NCI-H187 treated with DMSO at 0.1 percent for 48 hours (cell line): ENCODE results near the gene RHOBTB1.

Source experiments
- DNase-seq: peaks from one replicate; lab custom pipeline; 2025; lab: John Stamatoyannopoulos, UW

RHOBTB1 gene

DNA sequence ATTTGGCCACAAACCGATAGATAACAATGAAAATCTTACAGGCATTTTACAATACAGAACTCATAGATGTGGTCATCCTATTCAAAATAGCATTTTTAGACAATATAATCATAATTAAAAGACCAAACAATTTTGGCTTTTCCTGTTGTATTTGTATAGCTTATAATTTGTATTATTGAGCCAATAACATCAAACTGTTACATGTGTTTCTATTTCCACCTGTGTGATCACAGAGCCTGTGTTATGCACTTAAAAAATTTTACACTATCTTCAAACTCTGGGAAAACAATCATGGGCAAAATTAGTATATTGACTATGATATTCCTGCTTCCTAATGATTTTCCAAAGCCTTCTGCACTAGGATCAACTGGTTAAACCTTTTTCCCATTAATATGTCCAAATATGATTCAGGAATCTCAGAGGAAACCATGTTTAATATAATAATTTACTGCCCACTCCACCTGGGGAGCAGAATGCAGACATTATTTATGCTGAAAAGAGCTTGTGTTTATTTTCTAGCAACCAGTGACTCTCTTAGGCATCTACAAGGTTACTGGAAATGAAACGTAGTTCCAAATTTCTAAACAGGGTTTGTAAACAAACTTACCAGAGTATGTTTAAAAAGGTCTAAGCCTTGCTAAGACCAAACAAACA is 1.7 kb downstream of the RHOBTB1 start:
- no peak for DNase-seq

DNA sequence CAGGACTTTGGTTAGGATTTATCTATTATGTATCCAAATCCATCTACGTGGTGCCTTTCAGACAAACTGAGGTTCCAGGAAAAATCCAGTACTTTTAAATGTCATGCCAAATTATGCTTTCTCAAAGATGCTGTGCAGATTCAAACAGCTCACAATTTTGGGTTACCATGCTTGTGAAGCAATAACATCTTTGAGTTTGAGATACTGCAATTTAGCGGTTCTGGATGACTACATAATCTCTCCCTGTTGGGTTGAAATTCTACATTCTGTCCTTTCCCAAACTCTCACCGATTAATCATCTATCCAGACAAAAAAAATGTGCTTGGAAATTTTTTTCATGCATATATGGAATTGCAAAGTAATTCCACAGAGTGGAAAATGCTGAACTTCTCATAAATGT is 3.5 kb downstream of the RHOBTB1 start:
- DNase-seq = no peak

DNA sequence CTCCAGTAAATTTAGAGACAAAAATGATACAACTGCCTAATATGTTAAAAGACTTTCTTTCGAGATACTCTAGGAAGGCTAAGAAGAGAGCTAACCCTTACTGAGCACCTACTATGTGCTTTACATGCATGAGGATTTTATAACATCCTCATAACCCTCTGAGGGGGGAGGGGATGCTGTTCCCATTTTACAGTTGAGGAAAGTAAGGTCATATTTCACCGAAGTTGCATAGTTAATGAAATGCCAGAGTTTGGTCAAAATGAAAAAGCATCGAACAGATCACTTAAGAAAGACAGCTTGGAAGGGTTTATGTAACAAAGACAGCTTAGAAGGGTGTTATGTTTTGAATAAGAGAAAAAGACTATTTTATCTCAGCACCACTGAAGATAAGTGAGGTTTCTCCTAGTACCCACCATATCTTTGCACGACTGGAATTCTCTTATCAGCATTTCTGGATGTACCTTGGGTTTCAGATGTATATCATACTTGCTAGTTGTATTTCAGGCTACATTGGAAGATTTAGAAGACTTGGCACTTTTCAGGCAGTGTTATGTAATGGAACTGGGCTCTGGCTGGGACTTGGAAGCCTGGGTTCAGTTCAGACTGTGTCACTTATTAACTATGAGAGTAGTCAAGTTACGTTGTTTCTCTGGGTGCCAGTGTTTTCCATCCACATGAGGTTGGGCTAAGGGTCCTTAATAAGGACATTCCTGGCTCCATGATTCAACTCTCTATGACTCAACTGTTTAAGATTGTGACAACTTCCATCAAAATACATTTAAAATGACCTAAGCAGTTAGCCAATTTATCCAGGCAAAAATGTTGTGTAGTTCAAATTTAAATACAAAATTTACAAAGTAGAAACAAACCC is 6.0 kb downstream of the RHOBTB1 start:
- no peak for DNase-seq

DNA sequence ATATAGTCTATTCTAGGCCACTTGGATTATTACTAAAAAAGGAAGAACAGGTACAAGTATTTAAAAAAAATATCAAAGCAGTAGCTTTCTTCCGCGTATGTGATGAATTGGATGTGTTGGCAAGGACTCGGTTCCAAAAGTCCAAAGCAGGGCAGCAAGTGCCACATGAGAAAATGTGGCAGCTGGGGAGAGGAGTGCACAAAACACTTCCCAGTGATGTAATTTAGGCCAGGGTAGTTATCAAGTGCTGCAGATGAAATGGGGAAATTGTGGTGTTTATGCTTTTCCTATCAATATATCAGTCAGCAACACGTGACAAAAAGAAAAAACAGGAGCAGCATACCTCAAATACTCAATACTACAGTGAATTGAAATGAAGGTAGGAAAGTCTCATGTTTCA is 7.0 kb downstream of the RHOBTB1 start:
- DNase-seq = no peak

DNA sequence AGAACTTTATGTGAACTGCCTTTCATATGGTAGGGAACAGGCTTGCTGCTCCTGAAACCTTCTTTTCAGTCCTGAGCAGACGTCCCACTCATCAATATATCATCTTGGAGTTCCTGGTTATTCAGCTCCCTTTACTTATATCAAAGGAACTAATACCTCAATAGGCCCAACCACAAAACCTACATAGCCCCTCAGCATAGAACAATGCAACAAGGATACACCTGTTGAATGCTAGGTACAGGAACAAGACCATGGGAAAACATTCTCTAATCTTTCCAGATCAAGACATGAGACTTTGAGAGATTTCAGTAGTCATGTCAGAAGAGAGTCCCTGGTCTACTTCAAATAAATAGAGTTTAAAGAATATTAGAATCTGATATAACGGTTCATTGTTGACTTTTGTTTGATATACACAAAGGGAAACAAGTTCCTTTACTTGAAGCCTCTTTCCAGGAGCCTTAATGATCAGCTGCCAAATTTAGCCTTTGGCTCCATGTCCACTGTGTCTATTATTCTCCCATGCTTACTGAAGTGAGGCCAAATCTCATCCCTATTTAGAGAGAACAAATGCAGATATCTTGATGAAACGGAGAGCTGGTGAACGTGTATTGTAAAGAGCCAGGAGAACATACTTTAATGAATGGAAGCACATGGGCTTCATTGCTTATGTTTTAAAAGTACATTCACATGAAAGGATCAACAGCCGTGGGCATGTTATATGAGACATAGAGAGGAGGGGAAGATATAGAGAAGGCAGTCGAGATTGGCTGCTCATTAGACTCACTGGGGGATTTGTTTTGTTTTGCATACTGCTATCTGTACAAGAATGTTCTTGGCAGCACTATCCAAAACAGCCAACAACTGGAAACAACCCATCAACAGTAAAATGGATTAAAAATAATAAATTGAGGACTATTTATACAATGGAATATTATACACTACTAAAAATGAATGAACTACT is 9.5 kb downstream of the RHOBTB1 start:
- DNase-seq = no peak

DNA sequence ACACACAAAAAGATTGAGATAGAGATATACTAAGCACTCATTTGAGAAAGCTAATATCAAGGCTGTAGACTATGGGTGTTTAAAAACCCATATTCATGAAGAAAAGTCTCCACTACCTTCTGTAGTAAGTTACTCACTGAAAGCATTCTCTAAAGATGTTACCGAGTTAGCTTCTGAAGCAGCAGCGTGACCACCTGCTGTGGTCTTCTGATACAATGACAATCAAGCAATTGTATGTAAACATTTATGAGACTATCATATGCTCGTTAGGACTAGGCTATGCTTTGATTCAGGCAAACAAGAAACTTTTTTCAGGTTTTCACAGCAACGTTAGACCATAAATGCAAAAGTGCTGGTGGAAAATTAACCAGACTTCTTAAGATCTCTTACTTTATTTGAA is 11.2 kb downstream of the RHOBTB1 start:
- DNase-seq = no peak

DNA sequence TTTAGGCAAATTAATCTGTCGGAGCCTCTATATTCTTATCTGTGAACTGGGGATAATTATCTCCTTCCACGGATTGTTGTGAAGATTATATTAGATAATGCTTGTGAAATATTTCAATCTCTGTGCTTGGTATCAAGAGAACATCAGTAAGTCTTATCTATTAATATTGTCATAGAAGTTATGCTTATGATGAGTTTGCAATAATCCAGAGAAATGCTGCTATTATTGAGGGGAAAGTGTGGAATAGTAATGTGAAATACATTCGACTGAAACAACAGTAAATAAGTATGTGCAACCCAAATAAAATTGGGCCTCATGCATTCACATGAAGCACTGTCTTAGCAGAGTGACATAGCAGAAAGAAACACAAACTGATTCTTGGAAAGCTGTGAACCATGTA is 13.7 kb downstream of the RHOBTB1 start:
- no peak for DNase-seq

DNA sequence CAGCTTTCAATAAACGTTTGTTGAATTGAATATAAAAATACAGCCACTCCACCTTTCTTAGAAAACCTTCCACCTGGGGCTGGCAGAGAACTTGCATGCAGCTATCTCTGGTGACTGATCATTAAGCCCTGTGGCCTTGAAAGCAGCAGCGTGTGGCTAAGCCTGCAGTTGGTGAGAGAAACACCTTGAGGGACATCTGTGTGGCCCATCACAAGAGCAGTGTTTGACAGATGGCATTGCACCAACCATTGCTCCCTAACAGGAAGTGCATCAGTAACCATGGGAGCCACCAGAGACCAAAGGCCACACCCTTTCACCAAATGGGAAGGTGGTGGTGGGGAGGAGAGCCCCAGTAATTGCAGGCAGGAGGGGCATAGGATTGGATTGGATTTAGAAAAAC is 22.4 kb downstream of the RHOBTB1 start:
- DNase-seq = no peak

DNA sequence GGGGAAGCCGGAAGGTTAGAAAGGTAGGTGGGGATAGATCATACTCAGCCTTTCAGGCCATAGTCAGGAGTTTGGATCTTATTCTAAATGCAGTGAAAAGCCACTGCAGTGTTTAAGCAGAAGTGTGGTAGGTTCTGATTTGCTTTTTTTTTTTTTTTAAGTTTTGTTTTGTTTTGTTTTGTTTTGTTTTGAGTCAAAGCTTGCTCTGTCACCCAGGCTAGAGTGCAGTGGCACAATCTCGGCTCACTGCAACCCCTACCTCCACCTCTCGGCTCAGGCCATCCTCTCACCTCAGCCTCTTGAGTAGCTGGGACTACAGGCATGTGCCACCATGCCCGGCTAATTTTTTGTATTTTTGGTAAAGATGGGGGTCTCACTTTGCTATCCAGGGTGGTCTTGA is 23.5 kb downstream of the RHOBTB1 start:
- DNase-seq = no peak

DNA sequence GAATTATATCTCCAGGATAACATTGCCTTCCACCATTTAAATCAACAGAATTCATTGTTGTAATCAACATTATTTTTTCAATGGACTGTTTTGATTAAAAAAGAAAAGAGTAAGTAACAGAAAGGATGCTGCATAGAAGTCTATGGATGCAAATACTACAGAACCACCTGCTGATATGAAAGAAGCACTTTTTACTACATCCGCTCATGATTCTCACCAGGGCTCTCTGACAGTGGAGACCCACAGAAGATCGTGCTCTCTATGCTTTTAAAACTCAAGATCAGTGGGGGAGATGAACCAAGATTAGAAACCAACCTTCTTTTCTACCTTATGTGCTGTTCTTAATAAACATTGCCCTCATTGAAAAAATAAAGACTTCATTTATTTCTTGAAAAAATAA is 24.4 kb downstream of the RHOBTB1 start:
- no peak for DNase-seq

DNA sequence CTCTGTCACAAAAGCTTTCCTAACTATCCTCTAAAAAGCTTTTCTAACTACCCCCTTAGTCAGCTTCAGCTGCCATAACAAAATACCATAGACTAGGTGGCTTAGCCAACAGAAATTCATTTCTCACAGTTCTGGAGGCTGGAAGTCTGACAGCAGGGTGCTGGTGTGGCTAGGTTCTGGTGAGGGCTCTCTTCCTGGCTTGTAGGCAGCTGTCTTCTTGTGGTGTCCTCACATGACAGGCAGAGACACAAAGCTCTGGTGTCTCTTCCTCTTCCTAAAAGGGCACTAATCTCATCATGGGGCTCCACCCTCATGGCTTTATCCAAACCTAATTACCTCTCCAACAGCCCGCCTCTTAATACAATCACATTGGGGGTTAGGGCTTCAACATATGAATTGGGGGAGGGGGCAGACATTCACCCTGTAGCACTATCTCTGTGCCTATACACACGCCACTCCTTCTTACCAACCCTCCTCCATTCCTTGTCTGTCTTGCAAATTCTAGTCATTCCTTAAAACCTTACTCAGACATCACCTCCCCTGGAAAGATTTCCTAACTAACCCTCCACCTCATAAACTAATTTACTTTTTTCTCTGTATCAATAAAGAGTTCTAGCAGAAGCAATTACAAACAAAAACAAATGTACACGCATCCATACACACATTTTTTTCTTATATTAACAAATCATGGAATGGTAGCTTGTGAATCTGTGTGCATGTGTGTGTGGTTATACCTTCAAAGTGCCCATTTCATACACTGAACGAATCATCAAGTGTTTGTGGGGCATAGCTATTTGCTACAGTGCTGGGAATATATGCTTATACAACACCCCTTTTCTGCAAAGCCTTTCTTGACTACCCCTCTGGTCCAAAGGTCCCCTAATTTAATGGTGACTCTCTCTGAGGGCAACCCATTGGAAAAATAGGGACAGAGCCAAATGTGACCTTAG is 26.4 kb downstream of the RHOBTB1 start:
- no peak for DNase-seq

DNA sequence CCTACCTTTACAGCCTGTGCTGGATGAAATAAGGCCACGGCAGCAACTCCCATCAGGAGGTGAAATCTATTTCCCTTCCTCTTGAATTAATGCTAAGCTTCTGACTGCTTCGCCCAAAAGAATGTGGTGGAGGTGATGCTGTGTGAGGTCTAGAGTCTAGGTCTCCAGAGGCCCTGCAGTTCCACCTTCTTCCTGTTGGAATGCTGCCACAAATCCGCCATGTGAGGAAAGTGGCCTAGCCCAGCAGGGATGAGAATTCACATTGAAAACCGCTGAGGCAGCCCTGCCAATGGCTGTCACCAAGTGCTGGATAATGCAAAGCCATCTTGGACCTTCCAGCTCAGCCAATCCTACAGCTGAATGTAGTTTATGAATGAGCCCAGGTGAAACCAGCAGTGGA is 28.0 kb downstream of the RHOBTB1 start:
- no peak for DNase-seq

DNA sequence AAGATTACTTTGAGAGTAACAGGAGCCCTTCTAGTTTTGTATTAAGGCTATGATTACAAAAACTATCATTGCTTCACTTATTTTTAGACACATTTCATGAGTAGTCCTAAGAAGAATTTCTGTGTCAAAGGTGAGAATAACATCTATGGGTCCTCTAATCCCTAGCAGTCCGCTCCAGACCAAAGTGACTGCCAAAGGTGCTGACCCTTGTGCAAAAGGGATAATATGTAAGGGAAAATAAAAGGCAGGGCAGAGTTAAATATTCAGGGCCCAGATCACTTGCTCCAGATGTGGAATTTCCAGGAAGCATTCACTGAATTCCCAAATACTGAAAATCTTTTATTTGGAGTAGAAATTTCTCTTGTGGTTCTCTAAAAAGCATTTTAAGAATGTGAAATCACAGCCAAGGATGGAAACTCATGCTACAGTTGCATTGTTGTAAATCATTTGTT is 29.3 kb downstream of the RHOBTB1 start:
- no peak for DNase-seq

DNA sequence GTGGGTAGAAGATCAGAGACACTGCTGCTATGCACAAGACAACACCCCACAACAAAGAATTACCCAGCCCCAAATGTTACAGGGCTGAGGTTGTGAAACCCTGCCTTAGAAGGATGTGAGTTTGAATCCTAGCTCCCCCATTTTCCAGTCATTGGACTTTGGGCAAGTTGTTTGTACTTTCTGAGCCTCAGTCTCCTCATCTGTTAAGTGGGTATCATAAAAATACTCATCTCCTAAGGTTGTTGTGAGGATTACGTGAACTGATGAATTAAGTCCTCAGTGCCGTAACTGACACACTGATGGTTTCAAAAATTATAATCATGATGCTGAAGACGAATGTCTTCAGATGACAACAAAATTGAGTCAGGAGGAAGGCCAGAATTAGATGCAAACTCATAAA is 30.3 kb downstream of the RHOBTB1 start:
- no peak for DNase-seq

DNA sequence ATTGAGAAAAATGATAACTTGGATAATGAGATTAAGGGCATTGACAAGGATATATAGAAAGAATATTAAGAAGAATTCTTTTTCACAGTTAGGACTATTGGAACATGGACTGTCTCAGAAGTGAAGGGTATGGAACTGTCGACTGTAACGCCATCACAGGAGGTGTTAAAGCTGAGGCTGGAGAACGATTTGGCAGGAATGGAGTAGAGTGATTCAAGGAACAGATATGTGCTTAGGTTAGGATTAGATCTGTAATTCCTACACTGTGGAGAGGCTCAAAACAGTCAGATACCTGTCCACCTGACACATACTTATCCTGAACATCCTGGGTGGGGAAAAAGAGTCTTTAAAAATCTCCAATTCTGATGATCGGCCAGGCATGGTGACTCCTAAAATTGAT is 30.9 kb downstream of the RHOBTB1 start:
- DNase-seq = no peak

DNA sequence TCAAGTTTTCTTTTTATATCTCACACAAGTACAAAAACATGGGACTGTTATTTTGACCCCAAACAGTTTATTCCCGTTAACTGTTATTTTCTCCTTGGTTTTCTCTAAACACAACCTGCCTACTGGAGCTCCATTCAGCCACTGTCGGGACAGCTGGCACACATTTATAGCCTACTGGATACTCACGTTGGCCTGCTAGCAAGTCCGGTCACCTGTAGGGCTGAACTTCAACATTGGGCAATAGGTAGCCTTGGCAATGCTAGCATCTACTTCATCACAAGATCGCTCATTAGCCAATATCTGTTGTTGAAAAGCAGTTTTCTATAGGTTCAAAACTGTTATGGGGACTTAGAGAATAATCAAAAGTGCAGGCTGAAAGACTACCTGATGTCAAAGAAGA is 32.3 kb downstream of the RHOBTB1 start:
- DNase-seq = no peak

DNA sequence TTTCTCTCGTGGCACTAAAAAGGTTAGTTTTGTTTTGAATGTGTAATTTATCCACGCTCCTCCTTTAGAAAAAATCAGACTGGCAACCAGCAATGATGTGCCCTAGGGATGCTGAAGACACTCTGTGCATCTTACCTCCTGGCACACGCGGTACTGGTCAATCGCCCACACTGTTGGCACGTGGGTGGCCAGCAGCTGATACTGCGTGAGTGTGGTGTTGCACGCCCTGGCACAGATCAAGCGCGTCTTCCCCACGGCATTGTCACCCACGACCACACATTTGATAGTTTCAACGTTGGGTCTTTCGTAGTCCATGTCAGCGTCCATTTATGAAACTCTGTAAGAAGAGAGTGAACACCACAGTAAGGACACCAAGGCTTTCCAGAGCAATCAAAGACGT is 32.8 kb downstream of the RHOBTB1 start:
- no peak for DNase-seq

DNA sequence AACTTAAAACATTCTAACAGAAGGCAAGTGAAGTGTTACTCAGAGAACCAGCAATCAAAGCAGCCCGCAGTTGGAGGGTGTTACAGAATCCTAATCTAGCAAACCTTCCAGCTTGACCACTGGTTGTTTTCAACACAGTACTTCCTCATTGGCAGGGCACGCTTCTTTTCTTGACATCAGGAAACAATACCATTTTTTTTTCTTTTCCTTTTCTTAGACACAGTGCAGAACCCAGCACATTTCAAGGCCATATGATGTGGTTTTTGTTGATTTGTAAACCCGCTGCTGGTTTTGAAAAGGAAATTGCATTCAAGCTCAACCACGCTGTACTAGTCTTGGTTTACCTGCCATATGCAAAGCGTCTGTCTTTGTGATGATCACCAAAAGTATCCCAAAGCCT is 33.4 kb downstream of the RHOBTB1 start:
- DNase-seq = no peak

DNA sequence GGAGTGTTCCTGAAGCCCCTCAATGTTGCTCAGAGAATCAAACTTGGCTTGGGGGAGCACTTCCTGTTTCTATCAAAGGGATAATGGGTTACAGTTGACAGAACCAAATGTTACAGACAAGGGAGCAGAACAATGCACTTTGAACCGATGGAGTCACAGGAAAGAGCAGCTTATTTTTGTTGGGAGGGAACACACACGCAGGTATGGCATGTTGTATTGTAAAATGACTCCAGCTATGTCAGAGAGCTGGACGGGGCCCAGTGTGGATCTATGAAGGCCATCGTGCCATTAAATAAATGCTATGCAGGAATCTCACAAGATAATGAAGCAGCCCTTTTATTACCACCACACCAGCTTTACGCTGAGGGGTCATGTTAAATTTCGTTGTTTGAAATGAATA is 35.1 kb downstream of the RHOBTB1 start:
- no peak for DNase-seq

DNA sequence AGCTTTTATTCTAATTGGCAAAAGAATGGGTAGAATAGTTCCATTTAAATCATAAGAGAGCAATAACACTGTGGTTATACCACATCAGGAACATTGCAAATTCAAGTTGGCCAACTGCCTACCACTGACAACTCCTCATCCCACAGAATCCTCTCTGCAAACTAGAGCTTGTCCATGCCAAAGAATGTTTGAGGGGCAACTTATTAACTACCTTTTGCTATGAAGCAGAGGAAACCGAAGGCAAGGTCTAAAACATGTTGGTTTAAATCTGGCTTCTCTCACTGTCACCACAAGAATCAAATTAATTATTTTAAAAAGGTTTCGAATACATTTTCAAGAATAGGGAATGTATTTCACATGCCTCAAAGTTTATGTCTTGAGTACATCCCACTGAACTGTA is 36.0 kb downstream of the RHOBTB1 start:
- no peak for DNase-seq

DNA sequence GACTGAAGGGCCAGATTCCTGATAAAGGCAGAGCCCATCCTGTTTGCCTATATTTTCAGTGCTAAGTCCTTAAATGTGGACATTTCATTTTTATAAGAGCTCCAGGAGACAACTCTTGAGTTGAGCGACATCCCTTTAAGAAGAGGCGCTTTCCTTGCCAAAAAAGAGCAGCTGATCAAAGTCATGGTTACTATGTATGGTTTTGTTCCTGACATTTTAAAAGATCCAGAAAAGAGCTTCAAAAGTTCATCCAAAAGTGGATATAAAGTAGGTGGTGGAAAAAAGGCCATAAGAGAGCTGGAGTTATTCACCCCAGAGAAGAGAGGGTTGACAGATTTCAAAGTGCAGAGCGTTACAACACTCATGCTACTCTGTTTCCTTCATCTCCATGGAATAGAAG is 36.7 kb downstream of the RHOBTB1 start:
- no peak for DNase-seq
